GM19455 (cell line): ENCODE data around the gene CENATAC.
A peak's percentile ranks its signal among the peaks of the same experiment; 100 is the strongest.
"Not testable (repeated sequence)": the region's sequence is repeated elsewhere in the genome, so short reads cannot be mapped to it uniquely, and the experiment has no call there.

Source experiments
- ATAC-seq: cut with Tn5 transposase; IDR thresholded peaks from one replicate; pipeline ENCODE4 v1.9.1; 2021; ENCODE audit not compliant: unreplicated experiment

Gene CENATAC

GRCh38 chr11:119025978-119026766 lies 28.2 kb downstream of the CENATAC start:
- ATAC-seq, result no peak

- ATAC-seq, result no peak
These were observed 29.0 kb downstream of the CENATAC start for GRCh38 chr11:119026970-119027369.

GRCh38 chr11:119027561-119028345 lies 29.8 kb downstream of the CENATAC start:
- ATAC-seq, result no peak

- ATAC-seq, result no peak
These were observed 30.6 kb downstream of the CENATAC start for GRCh38 chr11:119028346-119029068.

- no peak for ATAC-seq
These were observed 31.1 kb downstream of the CENATAC start for GRCh38 chr11:119029069-119029339.

GRCh38 chr11:119029340-119030028 lies 31.5 kb downstream of the CENATAC start:
- ATAC-seq, result peak; percentile 4

GRCh38 chr11:119030029-119030328 lies 32.0 kb downstream of the CENATAC start:
- peak; percentile 21 for ATAC-seq

- peak; percentile 78 for ATAC-seq
These were observed 32.5 kb downstream of the CENATAC start, which contains the start of gene SLC37A4 for GRCh38 chr11:119030329-119031047. Gene SLC37A4 (minus strand): TSS chr11:119030877.

- ATAC-seq, result no peak
These were observed 34.0 kb downstream of the CENATAC start for GRCh38 chr11:119031912-119032280.

GRCh38 chr11:119033421-119033820 lies 35.5 kb downstream of the CENATAC start:
- not testable (repeated sequence) for ATAC-seq

- ATAC-seq, result no peak
These were observed 36.9 kb downstream of the CENATAC start for GRCh38 chr11:119034813-119035212.

GRCh38 chr11:119038884-119039283 lies 40.9 kb downstream of the CENATAC start:
- no peak for ATAC-seq

GRCh38 chr11:119039471-119039870 lies 41.5 kb downstream of the CENATAC start:
- ATAC-seq, result not testable (repeated sequence)

- ATAC-seq, result no peak
These were observed 44.0 kb downstream of the CENATAC start for GRCh38 chr11:119041821-119042514.

- no peak for ATAC-seq
These were observed 45.0 kb downstream of the CENATAC start for GRCh38 chr11:119042927-119043326.

- no peak for ATAC-seq
These were observed 46.8 kb downstream of the CENATAC start for GRCh38 chr11:119044708-119045107.

- no peak for ATAC-seq
These were observed 48.6 kb downstream of the CENATAC start for GRCh38 chr11:119046489-119046888.

- no peak for ATAC-seq
These were observed 49.3 kb downstream of the CENATAC start for GRCh38 chr11:119047205-119047604.

GRCh38 chr11:119048644-119049043 lies 50.7 kb downstream of the CENATAC start:
- no peak for ATAC-seq

- ATAC-seq, result no peak
These were observed 51.1 kb downstream of the CENATAC start for GRCh38 chr11:119049081-119049480.
